ENCODE measurements around the gene C6orf89.

The C6orf89 gene

GRCh38 chr6:36885461-36886401 is at the start of gene C6orf89:
Gene C6orf89 (plus strand): TSS chr6:36885952. CDS start chr6:36899445, 13,493 bp downstream.
- Histone ChIP-seq H3K27me3 (ENCODE audit: insufficient read depth, insufficient read length) (no peaks in the 10 kb centered on the region), H3K36me3 (ENCODE audit: insufficient read depth, insufficient read length, low read length) (no peaks in the 10 kb centered on the region), H3K9me3 (ENCODE audit: insufficient read depth, low read length) (peaks cover 3% of the 10 kb centered on the region), H3K4me3 (ENCODE audit: insufficient read length, low read depth) (peak within 1 kb of the TSS; percentile 60), H3K4me1 (ENCODE audit: insufficient read depth, insufficient read length) (no peaks in the 10 kb centered on the region), H3K9ac (ENCODE audit: insufficient read length, low read depth) (peak within 1 kb of the TSS; percentile 72)
- peak; percentile 92 for DNase-seq (ENCODE audit: low read depth, low spot score)
- TF ChIP-seq ZNF274 (IDR thresholded peaks at IDR 0.05; ENCODE audit: low read depth, low read length) = no peak
- no peak for TF ChIP-seq YY1 (IDR thresholded peaks at IDR 0.05; ENCODE audit: insufficient read depth, insufficient read length)
- TF ChIP-seq SUZ12 (IDR thresholded peaks at IDR 0.05; ENCODE audit: extremely low read depth, insufficient read depth, insufficient read length) = no peak

- peaks cover 50% of the 10 kb centered on the region for H3K27me3 ChIP-seq (ENCODE audit: insufficient read depth, insufficient read length)
- DNase-seq (ENCODE audit: low read depth, low spot score) = no peak
Measured at GRCh38 chr6:36836111-36837021, 49.4 kb upstream of the C6orf89 start.

GRCh38 chr6:36837022-36837339 is 48.8 kb upstream of the C6orf89 start:
- no peak overlapping the region for H3K9ac ChIP-seq (ENCODE audit: insufficient read length, low read depth)
- H3K36me3 ChIP-seq (ENCODE audit: insufficient read depth, insufficient read length, low read length) = no peaks in the 10 kb centered on the region
- no peak for TF ChIP-seq SUZ12 (IDR thresholded peaks at IDR 0.05; ENCODE audit: extremely low read depth, insufficient read depth, insufficient read length)
- TF ChIP-seq YY1 (IDR thresholded peaks at IDR 0.05; ENCODE audit: insufficient read depth, insufficient read length) = no peak
- TF ChIP-seq ZNF274 (IDR thresholded peaks at IDR 0.05; ENCODE audit: low read depth, low read length) = no peak
- peaks cover 50% of the 10 kb centered on the region for H3K27me3 ChIP-seq (ENCODE audit: insufficient read depth, insufficient read length)
- H3K9me3 ChIP-seq (ENCODE audit: insufficient read depth, low read length) = no peaks in the 10 kb centered on the region; the same call in 1 of the 2 replicates
- no peak overlapping the region for H3K4me3 ChIP-seq (ENCODE audit: insufficient read length, low read depth)
- peaks cover 3% of the 10 kb centered on the region for H3K4me1 ChIP-seq (ENCODE audit: insufficient read depth, insufficient read length)
- DNase-seq (ENCODE audit: low read depth, low spot score) = no peak

More at GRCh38 chr6:36836111-36837021, 49.4 kb upstream of the C6orf89 start:
- H3K36me3 ChIP-seq (ENCODE audit: insufficient read depth, insufficient read length, low read length) = no peaks in the 10 kb centered on the region
- no peak for TF ChIP-seq YY1 (IDR thresholded peaks at IDR 0.05; ENCODE audit: insufficient read depth, insufficient read length)
- TF ChIP-seq ZNF274 (IDR thresholded peaks at IDR 0.05; ENCODE audit: low read depth, low read length) = no peak
- H3K4me3 ChIP-seq (ENCODE audit: insufficient read length, low read depth) = no peak overlapping the region
- H3K9me3 ChIP-seq (ENCODE audit: insufficient read depth, low read length) = no peaks in the 10 kb centered on the region; the same call in 1 of the 2 replicates
- peaks cover 3% of the 10 kb centered on the region for H3K4me1 ChIP-seq (ENCODE audit: insufficient read depth, insufficient read length)
- no peak overlapping the region for H3K9ac ChIP-seq (ENCODE audit: insufficient read length, low read depth)

- Histone ChIP-seq H3K4me1 (ENCODE audit: insufficient read depth, insufficient read length) (peaks cover 3% of the 10 kb centered on the region), H3K9me3 (ENCODE audit: insufficient read depth, low read length) (no peaks in the 10 kb centered on the region; the same call in 1 of the 2 replicates)
Measured at GRCh38 chr6:36837686-36838085, 48.1 kb upstream of the C6orf89 start.

GRCh38 chr6:36838896-36839748 is 46.6 kb upstream of the C6orf89 start, which contains the start of gene CPNE5:
Gene CPNE5 (minus strand): TSS chr6:36839444. CDS start chr6:36839377, 67 bp downstream.
- H3K9ac ChIP-seq (ENCODE audit: insufficient read length, low read depth) = peak within 1 kb of the TSS; percentile 67
- peaks cover 50% of the 10 kb centered on the region for H3K27me3 ChIP-seq (ENCODE audit: insufficient read depth, insufficient read length)
- H3K4me3 ChIP-seq (ENCODE audit: insufficient read length, low read depth) = peak within 1 kb of the TSS; percentile 43
- H3K9me3 ChIP-seq (ENCODE audit: insufficient read depth, low read length) = no peaks in the 10 kb centered on the region
- peaks cover 6% of the 10 kb centered on the region for H3K4me1 ChIP-seq (ENCODE audit: insufficient read depth, insufficient read length)
- DNase-seq (ENCODE audit: low read depth, low spot score) = no peak
- H3K36me3 ChIP-seq (ENCODE audit: insufficient read depth, insufficient read length, low read length) = no peaks in the 10 kb centered on the region
- TF ChIP-seq ZNF274 (IDR thresholded peaks at IDR 0.05; ENCODE audit: low read depth, low read length) (no peak), YY1 (IDR thresholded peaks at IDR 0.05; ENCODE audit: insufficient read depth, insufficient read length) (no peak), SUZ12 (IDR thresholded peaks at IDR 0.05; ENCODE audit: extremely low read depth, insufficient read depth, insufficient read length) (no peak)

More at GRCh38 chr6:36837686-36838085, 48.1 kb upstream of the C6orf89 start:
- TF ChIP-seq YY1 (IDR thresholded peaks at IDR 0.05; ENCODE audit: insufficient read depth, insufficient read length) (no peak), SUZ12 (IDR thresholded peaks at IDR 0.05; ENCODE audit: extremely low read depth, insufficient read depth, insufficient read length) (no peak), ZNF274 (IDR thresholded peaks at IDR 0.05; ENCODE audit: low read depth, low read length) (no peak)
- no peak for DNase-seq (ENCODE audit: low read depth, low spot score)
- Histone ChIP-seq H3K9ac (ENCODE audit: insufficient read length, low read depth) (no peak overlapping the region), H3K4me3 (ENCODE audit: insufficient read length, low read depth) (no peak overlapping the region), H3K27me3 (ENCODE audit: insufficient read depth, insufficient read length) (peaks cover 50% of the 10 kb centered on the region), H3K36me3 (ENCODE audit: insufficient read depth, insufficient read length, low read length) (no peaks in the 10 kb centered on the region)

- Histone ChIP-seq H3K4me3 (ENCODE audit: insufficient read length, low read depth) (peak overlapping the region; percentile 43), H3K36me3 (ENCODE audit: insufficient read depth, insufficient read length, low read length) (no peaks in the 10 kb centered on the region), H3K27me3 (ENCODE audit: insufficient read depth, insufficient read length) (peaks cover 50% of the 10 kb centered on the region), H3K4me1 (ENCODE audit: insufficient read depth, insufficient read length) (peaks cover 6% of the 10 kb centered on the region), H3K9me3 (ENCODE audit: insufficient read depth, low read length) (no peaks in the 10 kb centered on the region), H3K9ac (ENCODE audit: insufficient read length, low read depth) (no peak overlapping the region)
- no peak for TF ChIP-seq ZNF274 (IDR thresholded peaks at IDR 0.05; ENCODE audit: low read depth, low read length)
- TF ChIP-seq SUZ12 (IDR thresholded peaks at IDR 0.05; ENCODE audit: extremely low read depth, insufficient read depth, insufficient read length) = no peak
- no peak for TF ChIP-seq YY1 (IDR thresholded peaks at IDR 0.05; ENCODE audit: insufficient read depth, insufficient read length)
- no peak for DNase-seq (ENCODE audit: low read depth, low spot score)
Measured at GRCh38 chr6:36839749-36840431, 45.9 kb upstream of the C6orf89 start.
